Activated naive CD8-positive, alpha-beta T cell treated with anti-CD3 and anti-CD28 coated beads, Interleukin-2, amount 50 U/mL, for 16 hours (primary cell): ENCODE results near the gene PLIN1.

Experiments
- DNase-seq: peaks from one replicate; pipeline ENCODE4 v3.0.0-alpha.2; 2020; ENCODE audit warnings: low read depth, low spot score

PLIN1 gene

GRCh38 chr15:89627256-89627970 is 51.8 kb downstream of the PLIN1 start:
- no peak for DNase-seq

GRCh38 chr15:89625716-89626115 is 53.5 kb downstream of the PLIN1 start:
- DNase-seq, result no peak

- no peak for DNase-seq
Measured at GRCh38 chr15:89623165-89623564, 56.0 kb downstream of the PLIN1 start.

- DNase-seq, result no peak
Measured at GRCh38 chr15:89621547-89621946, 57.6 kb downstream of the PLIN1 start.

GRCh38 chr15:89616228-89616627 is 62.9 kb downstream of the PLIN1 start:
- DNase-seq, result no peak

- no peak for DNase-seq
Measured at GRCh38 chr15:89615135-89615534, 64.0 kb downstream of the PLIN1 start.
